ENCODE measurements around the gene FARS2. TPM values are rescaled to one million over a fixed set of nuclear protein-coding genes. Genes with fewer than 3 reads are reported as not detected.

Gene FARS2
- polyA plus RNA-seq, 3 donors = 21.5 to 22.5 (median 21.5) TPM

GRCh38 chr6:5707281-5708045 lies 446.1 kb downstream of the FARS2 start:
- DNase-seq (ENCODE audit: low read depth in 3 of 3, low spot score in 2 of 3) = no peak

DNA sequence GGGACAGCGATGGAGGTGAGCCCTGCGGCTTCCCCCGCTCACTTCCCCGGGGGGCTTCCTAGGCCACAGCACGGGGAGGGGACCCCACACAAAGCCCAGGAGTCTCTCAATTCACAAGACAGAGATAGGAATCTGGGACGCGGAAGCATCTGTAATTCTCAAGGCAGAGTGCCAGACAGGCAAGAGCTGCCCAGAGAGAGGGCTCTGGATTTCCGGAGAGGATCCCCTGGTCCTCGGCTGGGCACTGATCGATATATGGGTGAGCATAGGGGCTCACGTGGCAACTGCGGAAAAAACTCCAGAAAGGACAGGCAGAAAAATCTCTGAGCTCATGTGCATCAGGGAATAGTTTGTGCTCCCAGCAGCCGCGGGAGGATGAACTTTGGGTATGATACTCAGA lies 449.2 kb downstream of the FARS2 start:
- no peak for DNase-seq (ENCODE audit: low read depth in 3 of 3, low spot score in 2 of 3)

- DNase-seq (ENCODE audit: low read depth in 3 of 3, low spot score in 2 of 3) = no peak
Observed at GRCh38 chr6:5710936-5711335, 449.6 kb downstream of the FARS2 start.

- no peak for DNase-seq (ENCODE audit: low read depth in 3 of 3, low spot score in 2 of 3)
Observed at GRCh38 chr6:5712349-5713215, 451.3 kb downstream of the FARS2 start.

DNA sequence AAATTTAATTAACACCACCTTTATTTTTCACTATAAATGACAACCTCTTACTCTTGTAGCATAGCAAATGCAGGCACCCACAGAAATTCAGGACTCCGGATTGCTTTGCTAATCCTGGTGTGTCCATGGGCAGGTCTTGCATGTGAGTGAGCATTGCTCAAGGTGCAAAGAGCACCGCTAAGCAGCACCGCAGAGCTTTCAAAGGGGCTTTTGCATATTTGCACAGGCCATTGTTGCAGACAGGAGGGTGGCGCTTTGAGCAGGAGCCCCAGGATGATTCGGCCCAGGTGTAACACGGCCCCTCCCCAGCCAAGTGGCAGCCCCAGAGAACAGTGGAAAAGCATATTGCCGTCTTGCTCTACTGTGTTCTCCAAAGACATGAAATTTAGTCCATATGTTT lies 452.2 kb downstream of the FARS2 start:
- no peak for DNase-seq (ENCODE audit: low read depth in 3 of 3, low spot score in 2 of 3)

DNA sequence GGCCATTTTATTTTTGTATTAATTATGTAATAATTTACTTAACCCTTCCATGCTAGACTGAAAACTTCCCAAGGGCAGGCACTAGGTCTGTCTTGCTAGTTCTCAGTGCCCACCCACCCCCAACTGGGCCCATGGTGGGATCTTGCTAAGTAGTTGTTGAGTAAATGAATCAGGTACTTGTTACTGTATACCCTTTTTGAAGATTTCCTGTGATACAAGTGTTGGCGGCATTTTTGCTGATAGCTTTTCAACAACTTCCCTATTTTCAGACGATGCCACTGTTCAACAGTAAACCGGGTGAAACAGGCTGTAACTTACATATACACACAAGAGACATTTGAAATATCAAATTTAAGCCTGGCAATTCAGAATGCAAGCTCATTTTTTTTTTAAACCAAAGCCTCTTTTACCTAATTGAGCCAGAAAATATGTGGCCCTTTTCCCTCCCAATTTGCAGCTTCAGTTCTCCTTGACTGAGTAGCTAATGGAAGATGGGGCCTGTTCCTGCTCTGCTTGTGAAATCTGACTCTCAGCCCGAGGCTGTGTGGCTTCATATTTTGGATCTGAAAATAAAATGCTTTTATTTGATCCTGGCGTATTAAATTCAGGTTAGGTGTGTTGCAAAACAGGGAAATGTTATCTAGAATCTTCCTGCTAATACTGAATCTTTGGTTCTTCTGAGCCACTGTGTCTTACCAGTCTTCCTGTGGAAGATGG lies 457.1 kb downstream of the FARS2 start:
- DNase-seq (ENCODE audit: low read depth in 3 of 3, low spot score in 2 of 3) = no peak

- no peak for DNase-seq (ENCODE audit: low read depth in 3 of 3, low spot score in 2 of 3)
Observed at GRCh38 chr6:5723841-5724691, 462.8 kb downstream of the FARS2 start.

- DNase-seq (ENCODE audit: low read depth in 3 of 3, low spot score in 2 of 3) = no peak
Observed at GRCh38 chr6:5724911-5725310, 463.6 kb downstream of the FARS2 start.

- DNase-seq (ENCODE audit: low read depth in 3 of 3, low spot score in 2 of 3) = no peak
Observed at GRCh38 chr6:5726976-5727718, 465.8 kb downstream of the FARS2 start.

GRCh38 chr6:5728351-5729079 lies 467.2 kb downstream of the FARS2 start:
- no peak for DNase-seq (ENCODE audit: low read depth in 3 of 3, low spot score in 2 of 3)

- DNase-seq (ENCODE audit: low read depth in 3 of 3, low spot score in 2 of 3) = no peak
Observed at GRCh38 chr6:5729080-5729434, 467.7 kb downstream of the FARS2 start.

- no peak for DNase-seq (ENCODE audit: low read depth in 3 of 3, low spot score in 2 of 3)
Observed at GRCh38 chr6:5729813-5730517, 468.7 kb downstream of the FARS2 start.

DNA sequence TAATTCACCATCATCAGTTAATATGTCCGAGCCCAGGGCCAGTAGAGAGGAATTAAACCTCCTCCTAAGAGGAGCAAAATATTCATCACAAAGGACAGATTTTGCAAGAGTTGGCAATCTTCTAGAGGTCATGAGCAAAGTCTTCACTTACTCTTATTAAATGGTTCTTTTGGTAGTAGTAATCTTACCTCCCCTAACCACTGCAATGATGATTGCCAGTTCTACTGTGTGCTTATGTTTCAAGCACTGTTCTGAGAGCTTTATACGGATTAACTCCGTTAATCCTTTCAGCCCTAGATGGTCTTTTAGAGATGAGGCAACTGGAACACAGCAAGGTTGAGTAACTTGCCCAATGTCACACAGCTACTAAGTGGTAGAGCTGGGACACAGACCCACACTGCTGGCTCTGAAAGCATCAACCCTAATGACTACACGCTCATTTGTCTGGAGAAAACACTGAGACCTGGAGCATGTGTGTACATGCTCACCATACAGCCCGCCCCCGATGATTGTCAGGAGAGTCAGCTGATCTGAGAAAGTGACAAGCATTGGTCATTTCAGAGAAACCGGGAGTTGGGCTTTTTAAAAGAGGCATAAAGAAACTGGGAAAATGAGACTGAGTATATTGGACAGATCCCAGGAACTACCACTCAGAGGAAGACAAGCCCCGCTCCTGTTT lies 469.4 kb downstream of the FARS2 start:
- DNase-seq (ENCODE audit: low read depth in 3 of 3, low spot score in 2 of 3) = no peak

DNA sequence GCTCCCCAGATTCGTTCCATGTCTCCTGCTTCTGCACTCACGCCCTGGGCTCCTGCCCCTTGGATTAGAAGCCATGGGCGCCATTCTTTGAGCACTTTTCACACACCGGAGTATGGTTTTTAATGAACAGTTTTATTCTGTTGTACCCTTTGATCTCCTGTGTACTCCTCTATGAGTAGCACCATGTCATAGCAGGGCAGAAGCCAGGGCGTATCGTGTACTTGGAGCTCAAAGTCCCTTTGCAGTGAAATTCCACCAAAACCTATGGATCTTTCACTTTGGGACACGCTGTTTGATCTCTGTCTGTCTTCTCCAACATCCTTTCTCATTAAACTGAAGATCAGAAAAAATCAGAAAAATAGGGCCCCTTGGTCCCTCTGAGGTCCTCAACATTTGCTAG lies 470.1 kb downstream of the FARS2 start:
- DNase-seq (ENCODE audit: low read depth in 3 of 3, low spot score in 2 of 3) = no peak

DNA sequence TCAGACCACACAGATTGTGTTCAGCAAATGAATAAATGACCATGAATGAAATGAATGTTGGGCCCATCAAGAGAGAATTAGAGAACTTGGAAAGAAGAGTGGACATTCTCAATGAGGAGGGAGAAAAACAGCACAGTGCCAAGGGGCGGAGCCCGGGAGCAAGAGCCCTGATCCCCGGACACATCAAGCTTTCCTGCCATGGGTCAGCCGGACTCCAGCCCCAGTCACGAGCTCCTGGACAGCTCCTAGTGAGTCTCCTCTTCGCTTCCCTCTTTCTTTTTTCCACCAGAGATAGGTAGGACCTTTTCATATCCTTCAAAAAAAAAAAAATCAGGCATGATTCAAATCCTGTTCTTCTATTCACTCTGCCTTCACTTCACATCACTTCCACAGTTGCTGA lies 471.2 kb downstream of the FARS2 start:
- DNase-seq (ENCODE audit: low read depth in 3 of 3, low spot score in 2 of 3) = no peak

DNA sequence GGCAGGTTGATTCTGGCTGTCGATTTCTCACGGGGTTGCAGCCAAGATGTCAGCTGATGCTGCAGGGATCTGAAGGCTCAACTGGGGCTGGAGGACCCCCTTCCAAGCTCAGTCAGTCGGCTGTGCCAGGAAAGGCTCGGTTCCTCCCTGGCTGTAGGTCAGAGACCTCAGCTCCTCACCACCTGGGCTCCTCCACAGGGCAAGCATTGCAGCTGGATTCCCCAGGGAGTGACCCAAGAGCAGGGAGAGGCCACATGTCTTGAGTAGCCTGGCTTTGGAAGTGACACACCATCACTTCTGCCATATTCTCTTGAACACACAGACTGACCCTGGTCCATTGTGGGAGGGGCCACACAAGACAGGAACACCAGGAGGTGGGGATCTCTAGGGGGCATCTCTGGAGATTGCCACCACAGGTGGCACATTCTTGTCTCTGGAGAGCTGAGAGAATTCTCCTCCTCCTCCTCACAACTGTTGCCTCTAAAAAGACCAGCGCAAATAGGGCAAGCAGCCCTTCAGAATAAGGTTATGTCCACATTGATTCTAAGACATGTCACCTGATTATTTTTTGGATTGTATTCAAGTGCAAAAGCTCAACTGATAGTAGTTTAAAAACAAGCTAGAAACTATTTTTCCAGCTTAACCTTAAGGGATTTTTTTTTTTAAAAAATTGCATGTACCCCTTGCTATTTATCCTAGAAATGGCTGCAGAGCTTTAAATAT lies 474.9 kb downstream of the FARS2 start:
- DNase-seq (ENCODE audit: low read depth in 3 of 3, low spot score in 2 of 3) = no peak

DNA sequence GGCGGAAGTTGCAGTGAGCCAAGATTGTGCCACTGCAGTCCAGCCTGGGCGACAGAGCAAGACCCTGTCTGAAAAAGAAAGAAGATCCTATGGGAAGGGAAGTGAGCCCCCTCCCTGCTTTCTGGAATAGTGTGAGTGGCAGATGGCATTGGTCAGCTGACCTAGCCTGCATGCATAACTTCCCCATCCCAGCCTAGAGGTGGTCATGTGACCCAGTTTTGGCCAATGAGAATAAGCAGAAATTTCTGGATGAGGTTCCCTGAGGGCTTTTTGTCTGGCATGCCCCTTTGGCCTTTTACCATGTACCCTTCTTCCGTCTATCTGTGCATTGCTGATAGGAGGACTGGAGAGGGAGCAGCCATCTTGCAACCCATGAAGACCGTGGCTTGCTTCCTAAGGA lies 476.1 kb downstream of the FARS2 start:
- DNase-seq (ENCODE audit: low read depth in 3 of 3, low spot score in 2 of 3) = no peak
